HG03103 (cell line): ENCODE data around the gene LHFPL3.
"Not testable (repeated sequence)": the region's sequence is repeated elsewhere in the genome, so short reads cannot be mapped to it uniquely, and the experiment has no call there.

Experiments used
- ATAC-seq: cut with Tn5 transposase; IDR thresholded peaks from one replicate; pipeline ENCODE4 v1.9.1; 2021; ENCODE audit warnings: low read depth; ENCODE audit not compliant: unreplicated experiment

LHFPL3 gene

DNA sequence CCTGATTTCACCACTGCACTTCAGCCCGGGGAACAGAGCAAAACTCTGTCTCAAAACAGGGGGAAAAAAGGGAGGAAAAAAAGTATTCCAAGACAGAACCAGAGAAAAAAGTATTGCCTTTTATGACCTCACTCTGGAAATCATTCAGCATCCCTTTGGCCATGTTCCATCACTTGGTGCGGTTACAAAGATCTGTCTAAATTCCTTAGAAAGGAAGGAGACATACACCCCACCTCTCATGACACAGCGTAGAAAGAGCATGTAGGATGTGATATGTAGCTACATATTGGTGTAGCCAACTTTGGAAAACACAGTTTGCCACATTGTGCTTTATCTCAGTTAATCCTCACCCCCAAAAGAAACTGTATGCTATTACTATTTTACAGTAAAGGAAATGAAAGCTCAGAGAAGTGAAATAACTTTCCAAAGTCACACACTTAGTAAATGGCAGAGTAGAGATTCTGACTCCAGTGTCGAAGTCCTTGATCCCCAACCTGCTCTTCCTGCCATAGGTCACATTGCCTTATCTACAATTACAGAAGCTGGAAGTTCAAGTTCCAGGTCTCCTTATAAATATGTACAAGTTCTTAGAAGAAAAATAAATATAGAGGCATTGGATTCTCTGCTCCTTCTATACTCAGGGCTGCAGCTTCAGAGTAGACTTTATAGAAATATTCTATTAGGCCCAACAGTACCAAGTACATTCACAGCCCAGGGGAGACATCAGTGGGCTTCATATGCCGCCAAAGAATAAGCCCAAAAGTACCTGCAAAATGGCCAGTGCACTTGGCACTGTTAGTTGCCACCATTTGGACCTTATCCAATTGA, 594.0 kb downstream of the LHFPL3 start:
- no peak for ATAC-seq

- peak; percentile 97 for ATAC-seq
Measured at GRCh38 chr7:104923010-104923421, 594.6 kb downstream of the LHFPL3 start.

DNA sequence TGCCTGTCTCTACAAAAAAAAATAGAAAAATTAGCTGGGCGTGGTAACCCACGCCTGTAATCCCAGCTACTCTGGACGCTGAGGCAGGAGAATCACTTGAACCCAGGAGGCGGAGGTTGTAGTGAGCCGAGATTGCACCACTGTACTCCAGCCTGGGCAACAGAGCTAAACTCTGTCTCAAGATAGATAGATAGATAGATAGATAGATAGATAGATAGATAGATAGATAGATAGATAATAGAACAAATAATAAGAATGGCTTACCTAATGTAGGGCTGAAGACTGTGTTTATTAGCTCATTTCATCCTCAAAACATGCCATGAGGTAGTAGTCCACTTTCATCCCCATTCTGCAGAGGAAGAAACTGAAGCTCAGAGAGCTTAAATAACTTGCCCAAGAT, 597.8 kb downstream of the LHFPL3 start:
- not testable (repeated sequence) for ATAC-seq

- ATAC-seq = no peak
Measured at GRCh38 chr7:104926601-104927041, 598.2 kb downstream of the LHFPL3 start.

- no peak for ATAC-seq
Measured at GRCh38 chr7:104927055-104927454, 598.7 kb downstream of the LHFPL3 start.

GRCh38 chr7:104928721-104929400, 600.5 kb downstream of the LHFPL3 start:
- no peak for ATAC-seq

- no peak for ATAC-seq
Measured at GRCh38 chr7:104929921-104930320, 601.5 kb downstream of the LHFPL3 start.

DNA sequence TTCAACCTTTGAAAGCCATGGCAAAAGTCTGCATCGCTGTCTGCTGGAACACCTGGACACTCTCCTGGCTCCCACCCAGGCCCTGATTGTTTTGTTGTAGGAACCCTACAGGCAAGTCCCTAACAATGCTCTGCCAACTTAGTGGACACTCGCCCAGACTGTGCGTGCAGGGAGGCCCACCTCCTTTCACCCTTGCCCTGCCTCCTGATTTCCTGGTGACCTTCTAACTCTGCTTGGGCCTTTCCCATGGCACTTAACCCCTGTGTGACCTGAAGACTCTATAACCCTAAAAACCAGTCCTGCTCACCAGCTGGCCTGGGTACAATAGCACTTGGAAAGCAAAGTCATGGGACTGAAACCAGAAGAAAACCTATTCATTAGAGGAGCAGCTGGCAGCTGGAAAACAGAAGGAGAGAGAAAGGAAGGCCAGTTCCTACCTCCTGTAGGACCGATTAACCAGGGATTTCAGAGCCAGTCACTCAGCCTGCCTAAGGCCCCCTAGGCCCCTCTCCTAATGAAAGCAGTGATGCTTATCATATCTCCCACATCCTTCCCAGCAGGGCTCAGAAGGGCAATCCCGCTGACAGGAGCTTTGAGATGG, 602.9 kb downstream of the LHFPL3 start:
- no peak for ATAC-seq

DNA sequence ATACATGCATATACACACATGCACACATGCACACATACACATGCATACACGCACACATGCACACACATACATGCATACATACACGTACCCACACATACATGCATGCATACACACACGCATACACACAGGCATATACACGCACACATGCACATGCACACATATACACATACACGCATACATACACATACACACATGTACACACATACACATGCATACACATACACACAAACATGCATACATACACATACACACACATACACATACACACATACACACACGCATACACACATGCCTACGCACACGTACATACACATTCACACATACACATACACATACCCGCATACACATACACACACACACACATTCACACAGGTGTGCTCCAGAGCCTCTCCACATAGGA, 604.6 kb downstream of the LHFPL3 start:
- ATAC-seq = no peak

DNA sequence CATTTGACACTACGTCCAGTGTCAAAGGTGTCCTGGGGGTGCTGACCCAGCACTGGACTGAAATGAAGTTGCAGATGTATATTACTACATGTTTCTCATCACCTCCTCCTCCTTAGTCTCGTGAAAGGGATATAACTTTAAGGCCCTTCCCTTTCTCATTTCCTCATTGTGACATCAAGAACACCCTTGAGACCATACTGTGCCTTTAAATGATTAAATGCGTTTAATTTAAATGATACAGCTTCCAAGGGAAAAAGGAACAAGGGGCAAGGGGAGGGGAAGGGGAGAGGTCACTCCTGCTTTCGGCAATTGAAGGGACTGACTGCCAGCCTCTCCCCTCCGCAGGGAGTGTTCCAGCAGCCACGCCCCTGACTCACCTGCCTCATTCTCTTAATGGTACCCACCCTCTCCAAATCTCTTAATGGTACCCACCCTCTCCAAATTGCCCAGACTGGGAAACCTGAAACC, 605.2 kb downstream of the LHFPL3 start:
- ATAC-seq = no peak

DNA sequence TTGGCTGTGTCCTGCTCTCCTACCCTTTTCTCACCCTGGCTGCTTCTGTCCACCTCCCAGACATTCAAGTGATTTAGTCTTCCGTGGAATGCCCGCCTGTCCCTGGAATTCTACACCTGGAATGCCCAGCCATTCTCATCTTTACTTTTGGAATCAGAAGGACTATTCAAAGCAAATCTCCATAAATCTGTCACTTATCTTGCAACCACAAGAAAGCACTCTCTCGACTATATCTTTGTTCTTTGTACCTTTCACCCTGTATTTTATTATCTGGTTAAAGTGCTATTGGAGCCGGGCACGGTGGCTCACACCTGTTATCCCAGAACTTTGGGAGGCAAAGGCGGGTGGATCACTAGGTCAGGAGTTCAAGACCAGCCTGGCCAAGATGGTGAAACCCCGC, 606.3 kb downstream of the LHFPL3 start:
- no peak for ATAC-seq

- ATAC-seq = no peak
Measured at GRCh38 chr7:104935276-104935675, 606.9 kb downstream of the LHFPL3 start.

- no peak for ATAC-seq
Measured at GRCh38 chr7:104936546-104936945, 608.1 kb downstream of the LHFPL3 start.

DNA sequence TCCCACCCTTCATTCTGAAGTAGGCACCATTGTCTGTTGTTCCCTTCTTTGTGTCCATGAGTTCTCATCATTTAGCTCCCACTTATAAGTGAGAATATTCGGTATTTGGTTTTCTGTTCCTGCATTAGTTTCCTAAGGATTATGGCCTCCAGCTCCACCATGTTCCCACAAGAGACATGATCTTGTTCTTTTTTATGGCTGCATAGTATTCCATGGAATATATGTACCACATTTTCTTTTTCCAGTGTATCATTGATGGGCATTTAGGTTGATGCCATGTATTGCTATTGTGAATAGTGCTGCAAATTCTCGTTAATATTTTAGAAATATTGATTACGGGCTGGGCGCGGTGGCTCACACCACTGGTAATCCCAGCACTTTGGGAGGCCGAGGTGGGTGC, 609.1 kb downstream of the LHFPL3 start:
- not testable (repeated sequence) for ATAC-seq

- ATAC-seq = no peak
Measured at GRCh38 chr7:104938741-104939390, 610.5 kb downstream of the LHFPL3 start.

- ATAC-seq = no peak
Measured at GRCh38 chr7:104940023-104940710, 611.8 kb downstream of the LHFPL3 start.

GRCh38 chr7:104943502-104944343, 615.3 kb downstream of the LHFPL3 start:
- ATAC-seq = peak; percentile 42

DNA sequence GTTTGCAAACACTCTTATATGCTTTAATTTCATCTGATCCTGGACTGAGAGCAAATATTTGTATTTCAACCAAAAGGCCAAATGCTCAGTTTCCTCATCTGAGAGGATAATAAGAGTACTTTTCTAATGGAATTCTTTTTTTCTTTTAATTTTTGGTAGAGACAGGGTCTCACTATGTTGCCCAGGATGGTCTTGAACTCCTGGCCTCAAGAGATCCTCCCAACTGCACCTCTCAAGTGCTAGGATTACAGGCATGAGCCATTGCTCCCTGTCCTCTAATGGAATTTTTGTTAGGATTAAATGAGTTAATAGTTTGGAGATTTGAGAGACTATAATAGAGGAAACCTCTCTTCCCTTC, 617.2 kb downstream of the LHFPL3 start:
- no peak for ATAC-seq

DNA sequence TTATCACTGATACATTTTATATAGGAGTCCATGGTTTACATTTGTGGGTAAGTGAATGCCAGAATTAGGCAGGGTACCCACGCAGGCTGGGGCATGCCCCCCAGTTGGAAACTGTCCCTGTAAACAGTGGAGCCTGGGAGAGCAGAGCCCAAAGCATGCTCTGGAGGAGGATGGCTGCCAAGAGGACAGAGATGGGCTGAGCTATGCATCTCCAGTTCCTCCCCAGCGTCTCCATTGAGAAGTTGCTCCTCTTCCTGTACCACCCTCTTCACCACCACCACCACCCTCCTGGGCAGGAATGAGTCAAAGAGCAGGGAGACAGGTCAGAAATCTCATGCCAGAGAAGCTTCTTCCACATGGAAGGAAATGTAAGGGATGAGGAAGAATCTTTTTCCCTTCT, 617.9 kb downstream of the LHFPL3 start:
- no peak for ATAC-seq

GRCh38 chr7:104950006-104950405, 621.6 kb downstream of the LHFPL3 start:
- no peak for ATAC-seq
